ENCODE measurements around the gene CCDC27. TPM values are rescaled to one million over a fixed set of nuclear protein-coding genes. Genes with fewer than 3 reads are reported as not detected.

The CCDC27 gene
- total and polyA plus RNA-seq, 2 donors (not counting 1 experiment from before 2014, with no cell fraction given) = not detected

DNA sequence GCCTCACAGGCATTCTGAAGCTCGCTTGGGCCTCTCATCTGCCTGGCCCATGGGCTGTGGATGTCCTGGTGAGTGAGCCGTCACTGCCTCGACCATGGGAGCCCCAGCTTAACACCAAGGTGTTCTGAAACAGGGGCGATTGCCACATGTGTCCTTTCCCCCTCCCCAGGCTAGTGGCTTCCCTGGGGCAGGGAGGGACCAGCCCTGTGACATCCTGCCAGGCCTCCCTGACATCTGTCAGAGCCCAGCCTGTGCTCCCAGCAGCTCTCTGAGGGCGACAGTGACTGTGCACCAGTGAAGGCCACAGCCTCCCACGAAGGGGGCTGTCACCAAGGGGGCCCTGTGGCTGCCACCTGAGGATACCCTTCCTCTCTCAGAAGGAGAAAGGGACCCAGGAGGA lies 35.9 kb upstream of the CCDC27 start:
- DNase-seq = no peak
- intact Hi-C loops (cut with micrococcal nuclease) = no loop called here
- no peaks in the 10 kb centered on the region for H3K4me1 Mint-ChIP-seq

DNA sequence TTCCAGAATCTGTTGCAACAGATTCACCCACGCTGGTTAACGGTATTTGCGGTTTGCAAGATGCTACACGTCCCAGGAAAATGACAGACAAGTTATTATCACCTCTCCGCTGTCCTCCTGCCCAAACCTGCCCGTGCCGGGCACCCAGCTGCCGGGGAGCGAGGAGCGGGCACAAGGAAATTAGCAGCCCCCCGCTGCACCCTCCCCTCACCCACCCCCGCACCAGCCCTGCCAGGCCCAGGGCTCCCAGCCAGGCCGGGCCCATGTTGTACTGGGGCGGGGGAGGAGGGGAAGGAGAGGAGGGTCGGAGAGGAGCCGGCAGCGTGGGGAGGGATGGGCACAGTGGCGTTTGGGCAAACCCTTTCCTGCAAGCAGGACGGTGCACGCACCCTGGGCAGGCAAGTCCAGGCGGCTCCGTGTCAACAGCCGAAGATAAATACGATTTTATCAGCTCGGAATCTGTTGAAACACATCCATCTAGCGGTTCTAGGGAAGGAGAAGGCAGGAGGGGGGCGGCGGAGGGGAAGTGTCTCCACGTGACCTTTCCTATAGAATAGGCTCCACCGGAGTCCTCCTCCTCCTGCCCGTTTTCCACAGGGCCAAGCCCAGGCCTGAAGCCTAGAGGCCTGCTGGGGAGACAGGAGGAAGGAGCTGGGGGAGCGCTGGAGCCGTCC lies 35.1 kb upstream of the CCDC27 start:
- Histone ChIP-seq H3K27me3 (replicated peaks in 1 of 4; ENCODE audit: control extremely low read depth in 1 of 4, control insufficient read depth in 3 of 4, insufficient read depth in 4 of 4, low read length in 3 of 4) (peaks cover 0 to 16% (median 2%) of the 10 kb centered on the region in 4 experiments), H2AFZ (ENCODE audit: insufficient read depth, low read depth, low read length, poor library complexity, severe bottlenecking) (no peak overlapping the region), H4K20me1 (ENCODE audit: control insufficient read depth, insufficient read depth, low read length, poor library complexity, severe bottlenecking) (no peaks in the 10 kb centered on the region), H3K9me3 (ENCODE audit: control extremely low read depth in 1 of 3, control insufficient read depth in 2 of 3, insufficient read depth in 1 of 3, low read length in 2 of 3) (peaks cover 0 to 6% (median 0%) of the 10 kb centered on the region in 3 donors), H3K4me2 (replicated peaks; ENCODE audit: low read depth, low read length, poor library complexity, severe bottlenecking) (no peak overlapping the region), H3K36me3 (replicated peaks in 1 of 2; ENCODE audit: control extremely low read depth in 1 of 2, control insufficient read depth in 1 of 2, extremely low read depth in 1 of 2, insufficient read depth in 2 of 2, low read length in 1 of 2) (no peaks in the 10 kb centered on the region), H3K4me1 (ENCODE audit: control insufficient read depth in 2 of 2, insufficient read depth in 2 of 2, low read length in 2 of 2) (peaks cover 0 to 3% of the 10 kb centered on the region in 2 donors), H3K9ac (ENCODE audit: low read length) (no peak overlapping the region), H3K79me2 (ENCODE audit: control insufficient read depth, insufficient read depth, low read length) (no peaks in the 10 kb centered on the region), H3K27ac (ENCODE audit: low read length in 2 of 2) (no peak overlapping the region), H3K4me3 (ENCODE audit: control extremely low read depth in 1 of 5, extremely low read depth in 1 of 5, insufficient read depth in 1 of 5, low read depth in 2 of 5, low read length in 4 of 5) (no peak overlapping the region)
- no peak overlapping the region for H3K27ac Mint-ChIP-seq
- no peaks in the 10 kb centered on the region for H3K9me3 Mint-ChIP-seq (ENCODE audit: insufficient read depth)
- 65% methylated on average over 20 of the region's 33 CpGs for WGBS (ENCODE audit: insufficient coverage)
- ATAC-seq (ENCODE audit: low read depth) (no peak), DNase-seq (no peak)
- POLR2A ChIA-PET = no interaction called here
- TF ChIP-seq EZH2 (IDR thresholded peaks at IDR 0.05; ENCODE audit: borderline replicate concordance, insufficient read depth, low read depth, low read length, poor library complexity, severe bottlenecking) = no peak
- TF ChIP-seq, protein P1, sequence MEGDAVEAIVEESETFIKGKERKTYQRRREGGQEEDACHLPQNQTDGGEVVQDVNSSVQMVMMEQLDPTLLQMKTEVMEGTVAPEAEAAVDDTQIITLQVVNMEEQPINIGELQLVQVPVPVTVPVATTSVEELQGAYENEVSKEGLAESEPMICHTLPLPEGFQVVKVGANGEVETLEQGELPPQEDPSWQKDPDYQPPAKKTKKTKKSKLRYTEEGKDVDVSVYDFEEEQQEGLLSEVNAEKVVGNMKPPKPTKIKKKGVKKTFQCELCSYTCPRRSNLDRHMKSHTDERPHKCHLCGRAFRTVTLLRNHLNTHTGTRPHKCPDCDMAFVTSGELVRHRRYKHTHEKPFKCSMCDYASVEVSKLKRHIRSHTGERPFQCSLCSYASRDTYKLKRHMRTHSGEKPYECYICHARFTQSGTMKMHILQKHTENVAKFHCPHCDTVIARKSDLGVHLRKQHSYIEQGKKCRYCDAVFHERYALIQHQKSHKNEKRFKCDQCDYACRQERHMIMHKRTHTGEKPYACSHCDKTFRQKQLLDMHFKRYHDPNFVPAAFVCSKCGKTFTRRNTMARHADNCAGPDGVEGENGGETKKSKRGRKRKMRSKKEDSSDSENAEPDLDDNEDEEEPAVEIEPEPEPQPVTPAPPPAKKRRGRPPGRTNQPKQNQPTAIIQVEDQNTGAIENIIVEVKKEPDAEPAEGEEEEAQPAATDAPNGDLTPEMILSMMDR (IDR thresholded peaks at IDR 0.05) = no peak
- CTCF ChIA-PET = no interaction called here
- H3K4me1 Mint-ChIP-seq = no peaks in the 10 kb centered on the region
- H3K4me3 Mint-ChIP-seq = no peak overlapping the region
- H3K27me3 Mint-ChIP-seq = peaks cover 5% of the 10 kb centered on the region
- intact Hi-C loops (cut with micrococcal nuclease) = no loop called here

More for the DNA sequence above, 35.9 kb upstream of the CCDC27 start:
- ChIA-PET CTCF (interaction anchor here (1.2 to 2.1 kb wide), 2 partner anchors 8 to 11 kb away, joined by 3 to 12 read pairs; no protein-coding TSS in a partner anchor), POLR2A (no interaction called here)
- Histone ChIP-seq H4K20me1 (ENCODE audit: control insufficient read depth, insufficient read depth, low read length, poor library complexity, severe bottlenecking) (no peaks in the 10 kb centered on the region), H2AFZ (ENCODE audit: insufficient read depth, low read depth, low read length, poor library complexity, severe bottlenecking) (no peak overlapping the region), H3K36me3 (replicated peaks in 1 of 2; ENCODE audit: control extremely low read depth in 1 of 2, control insufficient read depth in 1 of 2, extremely low read depth in 1 of 2, insufficient read depth in 2 of 2, low read length in 1 of 2) (no peaks in the 10 kb centered on the region), H3K4me1 (ENCODE audit: control insufficient read depth in 2 of 2, insufficient read depth in 2 of 2, low read length in 2 of 2) (peaks cover 0 to 3% of the 10 kb centered on the region in 2 donors), H3K9ac (ENCODE audit: low read length) (no peak overlapping the region), H3K4me2 (replicated peaks; ENCODE audit: low read depth, low read length, poor library complexity, severe bottlenecking) (no peak overlapping the region), H3K27ac (ENCODE audit: low read length in 2 of 2) (no peak overlapping the region), H3K79me2 (ENCODE audit: control insufficient read depth, insufficient read depth, low read length) (no peaks in the 10 kb centered on the region), H3K4me3 (ENCODE audit: control extremely low read depth in 1 of 5, extremely low read depth in 1 of 5, insufficient read depth in 1 of 5, low read depth in 2 of 5, low read length in 4 of 5) (no peak overlapping the region), H3K9me3 (ENCODE audit: control extremely low read depth in 1 of 3, control insufficient read depth in 2 of 3, insufficient read depth in 1 of 3, low read length in 2 of 3) (peaks cover 0 to 6% (median 0%) of the 10 kb centered on the region in 3 donors), H3K27me3 (replicated peaks in 1 of 4; ENCODE audit: control extremely low read depth in 1 of 4, control insufficient read depth in 3 of 4, insufficient read depth in 4 of 4, low read length in 3 of 4) (peaks cover 0 to 16% (median 2%) of the 10 kb centered on the region in 4 experiments)
- no peaks in the 10 kb centered on the region for H3K9me3 Mint-ChIP-seq (ENCODE audit: insufficient read depth)
- H3K27ac Mint-ChIP-seq = no peak overlapping the region
- H3K4me3 Mint-ChIP-seq = no peak overlapping the region
- TF ChIP-seq EZH2 (IDR thresholded peaks at IDR 0.05; ENCODE audit: borderline replicate concordance, insufficient read depth, low read depth, low read length, poor library complexity, severe bottlenecking) = no peak
- TF ChIP-seq, protein P1 (IDR thresholded peaks at IDR 0.05) = no peak
- H3K27me3 Mint-ChIP-seq = peaks cover 11% of the 10 kb centered on the region
- no peak for ATAC-seq (ENCODE audit: low read depth)
- 74% methylated on average over 5 of the region's 6 CpGs for WGBS (ENCODE audit: insufficient coverage)
